ENCODE data around the gene PYROXD2.

Gene PYROXD2

GRCh38 chr10:98414578-98414931 is 427 bp downstream of the PYROXD2 start:
- no peak for DNase-seq (ENCODE audit: low read depth)

GRCh38 chr10:98411768-98412167 is 3.2 kb downstream of the PYROXD2 start:
- no peak for DNase-seq (ENCODE audit: low read depth)

- DNase-seq (ENCODE audit: low read depth), result no peak
Measured at GRCh38 chr10:98411166-98411565, 3.8 kb downstream of the PYROXD2 start.

GRCh38 chr10:98410759-98411158 is 4.2 kb downstream of the PYROXD2 start:
- no peak for DNase-seq (ENCODE audit: low read depth)

- no peak for DNase-seq (ENCODE audit: low read depth)
Measured at GRCh38 chr10:98410135-98410743, 4.7 kb downstream of the PYROXD2 start.

- DNase-seq (ENCODE audit: low read depth), result no peak
Measured at GRCh38 chr10:98408799-98409198, 6.2 kb downstream of the PYROXD2 start.

- DNase-seq (ENCODE audit: low read depth), result no peak
Measured at GRCh38 chr10:98407744-98408241, 7.2 kb downstream of the PYROXD2 start.

GRCh38 chr10:98407017-98407743 is 7.8 kb downstream of the PYROXD2 start:
- DNase-seq (ENCODE audit: low read depth), result no peak

- no peak for DNase-seq (ENCODE audit: low read depth)
Measured at GRCh38 chr10:98405422-98405821, 9.6 kb downstream of the PYROXD2 start.

- DNase-seq (ENCODE audit: low read depth), result no peak
Measured at GRCh38 chr10:98404571-98405359, 10.2 kb downstream of the PYROXD2 start.

- no peak for DNase-seq (ENCODE audit: low read depth)
Measured at GRCh38 chr10:98403812-98404504, 11.0 kb downstream of the PYROXD2 start.

GRCh38 chr10:98402931-98403718 is 11.9 kb downstream of the PYROXD2 start:
- no peak for DNase-seq (ENCODE audit: low read depth)

- no peak for DNase-seq (ENCODE audit: low read depth)
Measured at GRCh38 chr10:98402478-98402877, 12.5 kb downstream of the PYROXD2 start.

GRCh38 chr10:98400482-98400881 is 14.5 kb downstream of the PYROXD2 start:
- DNase-seq (ENCODE audit: low read depth), result no peak

- no peak for DNase-seq (ENCODE audit: low read depth)
Measured at GRCh38 chr10:98399784-98400183, 15.2 kb downstream of the PYROXD2 start.

GRCh38 chr10:98397089-98397600 is 17.8 kb downstream of the PYROXD2 start:
- DNase-seq (ENCODE audit: low read depth), result no peak

GRCh38 chr10:98396096-98397063 is 18.6 kb downstream of the PYROXD2 start:
- no peak for DNase-seq (ENCODE audit: low read depth)

- DNase-seq (ENCODE audit: low read depth), result no peak
Measured at GRCh38 chr10:98394851-98395440, 20.0 kb downstream of the PYROXD2 start.

- no peak for DNase-seq (ENCODE audit: low read depth)
Measured at GRCh38 chr10:98391578-98391991, 23.4 kb downstream of the PYROXD2 start.

GRCh38 chr10:98391065-98391464 is 23.9 kb downstream of the PYROXD2 start:
- no peak for DNase-seq (ENCODE audit: low read depth)

Measured in T follicular helper cell (primary cell).